ENCODE measurements around the gene ATP5MC3.

ATP5MC3 gene

DNA sequence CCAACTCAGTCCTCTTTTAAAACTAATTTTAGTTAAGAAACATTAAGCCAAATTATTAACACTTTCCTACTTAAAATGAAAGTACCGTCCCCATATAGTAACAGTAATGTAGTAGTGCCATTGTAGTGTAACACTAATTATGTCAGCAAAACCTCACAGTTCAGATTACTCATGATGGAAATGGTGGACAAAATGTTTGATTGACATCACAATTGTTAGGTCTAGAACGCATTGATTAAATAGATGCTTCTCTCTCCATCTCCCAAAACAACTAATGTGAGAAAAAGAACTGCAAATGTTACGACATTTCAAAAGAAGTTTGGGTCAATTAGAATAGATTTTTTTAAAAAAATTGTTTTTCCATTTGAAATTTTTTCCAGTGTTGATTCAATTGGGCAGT, 12.3 kb downstream of the ATP5MC3 start:
- Histone ChIP-seq H3K9me3 (replicated peaks in 1 of 2; ENCODE audit: control insufficient read depth in 2 of 2, insufficient read depth in 1 of 2, low read depth in 1 of 2, low read length in 2 of 2) (peaks cover 0 to 8% of the 10 kb centered on the region in 2 donors), H3K9ac (ENCODE audit: low read depth, low read length, poor library complexity) (no peak overlapping the region), H4K8ac (ENCODE audit: low read depth, low read length) (no peak overlapping the region), H3K4me2 (ENCODE audit: insufficient read depth, low read length, poor library complexity, severe bottlenecking) (no peak overlapping the region), H2BK15ac (ENCODE audit: low read length) (no peak overlapping the region), H2BK5ac (ENCODE audit: low read length) (no peak overlapping the region), H3K4me1 (ENCODE audit: control insufficient read depth in 2 of 2, insufficient read depth in 1 of 2, low read depth in 1 of 2, low read length in 2 of 2) (peaks cover 0 to 2% of the 10 kb centered on the region in 2 donors), H2BK12ac (ENCODE audit: low read length) (no peak overlapping the region), H3K4me3 (ENCODE audit: low read length in 2 of 2) (peak overlapping the region in 1 of 2 donors; percentile 82), H3K18ac (ENCODE audit: low read length) (no peak overlapping the region), H3K27ac (replicated peaks; ENCODE audit: low read length) (no peak overlapping the region), H3K23ac (ENCODE audit: low read depth, low read length, poor library complexity) (no peak overlapping the region), H3K14ac (ENCODE audit: low read length) (no peak overlapping the region), H3K4ac (ENCODE audit: low read length) (no peak overlapping the region), H2AK5ac (ENCODE audit: low read depth, low read length) (no peak overlapping the region), H3K79me1 (ENCODE audit: low read depth, low read length) (peaks cover 5% of the 10 kb centered on the region), H2AFZ (ENCODE audit: low read length) (no peak overlapping the region), H4K91ac (ENCODE audit: low read depth, low read length, poor library complexity) (no peak overlapping the region), H3K27me3 (ENCODE audit: control insufficient read depth in 3 of 3, insufficient read depth in 3 of 3, low read depth in 1 of 3, low read length in 3 of 3) (no peaks in the 10 kb centered on the region), H3K36me3 (replicated peaks in 1 of 2; ENCODE audit: control insufficient read depth in 2 of 2, insufficient read depth in 2 of 2, low read length in 2 of 2) (peaks cover 2 to 16% of the 10 kb centered on the region in 2 donors), H2BK120ac (ENCODE audit: low read depth, low read length) (no peak overlapping the region)
- DNase-seq (ENCODE audit: low spot score), result no peak
- WGBS, 2 donors (ENCODE audit: extremely low coverage in 2 of 2, insufficient read length in 2 of 2, insufficient replicate concordance in 1 of 2), result no CpG with 5 or more reads among the region's 3 CpGs

- no peak overlapping the region for H2AK5ac ChIP-seq (ENCODE audit: low read depth, low read length)
- peak overlapping the region; percentile 31 for H2BK12ac ChIP-seq (ENCODE audit: low read length)
- H2BK15ac ChIP-seq (ENCODE audit: low read length), result no peak overlapping the region
- peak overlapping the region; percentile 86 for H3K23ac ChIP-seq (ENCODE audit: low read depth, low read length, poor library complexity)
- no peak overlapping the region for H4K8ac ChIP-seq (ENCODE audit: low read depth, low read length)
- peaks cover 5% of the 10 kb centered on the region for H3K79me1 ChIP-seq (ENCODE audit: low read depth, low read length)
- H3K27ac ChIP-seq (replicated peaks; ENCODE audit: low read length), result peak overlapping the region; percentile 92
- H3K27me3 ChIP-seq (ENCODE audit: control insufficient read depth in 3 of 3, insufficient read depth in 3 of 3, low read depth in 1 of 3, low read length in 3 of 3), result no peaks in the 10 kb centered on the region
- no peak for DNase-seq (ENCODE audit: low spot score)
- H3K4me1 ChIP-seq (ENCODE audit: control insufficient read depth in 2 of 2, insufficient read depth in 1 of 2, low read depth in 1 of 2, low read length in 2 of 2), result peaks cover 0 to 2% of the 10 kb centered on the region in 2 donors
- no CpG with 5 or more reads among the region's 11 CpGs for WGBS, 2 donors (ENCODE audit: extremely low coverage in 2 of 2, insufficient read length in 2 of 2, insufficient replicate concordance in 1 of 2)
- peak overlapping the region; percentile 93 for H2AFZ ChIP-seq (ENCODE audit: low read length)
- no peak overlapping the region for H3K4ac ChIP-seq (ENCODE audit: low read length)
- H2BK120ac ChIP-seq (ENCODE audit: low read depth, low read length), result no peak overlapping the region
- peaks cover 2 to 21% of the 10 kb centered on the region in 2 donors for H3K36me3 ChIP-seq (replicated peaks in 1 of 2; ENCODE audit: control insufficient read depth in 2 of 2, insufficient read depth in 2 of 2, low read length in 2 of 2)
- peak overlapping the region; percentile 37 for H3K4me2 ChIP-seq (ENCODE audit: insufficient read depth, low read length, poor library complexity, severe bottlenecking)
- peak overlapping the region; percentile 82 for H3K4me3 ChIP-seq (ENCODE audit: low read length in 2 of 2)
- H4K91ac ChIP-seq (ENCODE audit: low read depth, low read length, poor library complexity), result no peak overlapping the region
- peak overlapping the region; percentile 84 for H3K9ac ChIP-seq (ENCODE audit: low read depth, low read length, poor library complexity)
- peaks cover 0 to 12% of the 10 kb centered on the region in 2 donors for H3K9me3 ChIP-seq (replicated peaks in 1 of 2; ENCODE audit: control insufficient read depth in 2 of 2, insufficient read depth in 1 of 2, low read depth in 1 of 2, low read length in 2 of 2)
- H3K14ac ChIP-seq (ENCODE audit: low read length), result no peak overlapping the region
- H3K18ac ChIP-seq (ENCODE audit: low read length), result peak overlapping the region; percentile 98
- no peak overlapping the region for H2BK5ac ChIP-seq (ENCODE audit: low read length)
Measured at GRCh38 chr2:175168564-175168945, 13.0 kb downstream of the ATP5MC3 start.

DNA sequence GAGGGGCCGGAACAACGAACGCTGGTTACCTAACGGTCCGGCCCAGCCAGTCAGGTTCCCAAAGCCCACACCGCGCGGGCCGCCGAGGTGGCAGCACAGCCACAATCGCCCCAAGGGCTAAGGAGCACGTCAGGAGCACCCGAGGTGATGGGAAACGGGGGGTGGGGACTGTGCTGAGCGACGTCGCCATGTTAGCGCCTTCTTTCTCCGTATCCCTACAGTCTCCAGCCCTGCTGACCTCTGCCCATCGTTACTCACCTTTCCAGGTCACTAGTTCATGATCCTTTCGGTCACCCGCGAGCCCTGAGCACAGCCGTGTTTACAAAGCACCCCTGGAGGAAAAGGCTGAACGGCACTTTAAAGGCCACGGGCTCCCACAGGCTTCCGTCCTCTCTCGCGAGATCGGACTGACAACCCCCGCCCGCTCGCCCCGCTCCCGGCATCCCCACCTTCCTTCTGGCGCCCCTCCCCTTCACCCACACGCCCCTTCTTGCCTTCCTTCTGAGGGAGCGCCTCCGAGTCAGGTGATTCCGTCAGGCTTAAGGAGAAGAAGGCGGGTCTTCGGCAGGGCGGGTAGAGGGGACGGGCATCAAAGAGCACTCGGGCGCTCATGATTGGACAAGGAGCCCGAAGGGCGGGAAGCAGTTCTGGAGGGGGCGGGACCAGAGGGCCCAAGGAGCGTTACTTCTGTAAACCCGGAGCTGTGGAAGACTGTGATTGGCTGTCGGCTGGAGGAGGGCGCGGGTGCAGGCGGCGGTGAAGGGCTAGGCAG, 13.5 kb downstream of the ATP5MC3 start, which contains the start of gene ATF2:
Gene ATF2, minus strand, starts transcription at position 412 of the 772 bp plus-strand sequence. CDS start 31,760 bp downstream, outside the sequence.
- Histone ChIP-seq H3K4me1 (ENCODE audit: control insufficient read depth in 2 of 2, insufficient read depth in 1 of 2, low read depth in 1 of 2, low read length in 2 of 2) (peaks cover 0 to 2% of the 10 kb centered on the region in 2 donors), H3K4ac (ENCODE audit: low read length) (peak within 1 kb of the TSS; percentile 99), H2BK15ac (ENCODE audit: low read length) (peak within 1 kb of the TSS; percentile 91), H2BK120ac (ENCODE audit: low read depth, low read length) (peak within 1 kb of the TSS; percentile 93), H2BK5ac (ENCODE audit: low read length) (peak within 1 kb of the TSS; percentile 99), H3K27ac (replicated peaks; ENCODE audit: low read length) (peak within 1 kb of the TSS; percentile 98), H2BK12ac (ENCODE audit: low read length) (peak within 1 kb of the TSS; percentile 31), H3K27me3 (ENCODE audit: control insufficient read depth in 3 of 3, insufficient read depth in 3 of 3, low read depth in 1 of 3, low read length in 3 of 3) (no peaks in the 10 kb centered on the region), H3K9ac (ENCODE audit: low read depth, low read length, poor library complexity) (peak within 1 kb of the TSS; percentile 99), H4K91ac (ENCODE audit: low read depth, low read length, poor library complexity) (peak within 1 kb of the TSS; percentile 56), H3K36me3 (replicated peaks in 1 of 2; ENCODE audit: control insufficient read depth in 2 of 2, insufficient read depth in 2 of 2, low read length in 2 of 2) (peaks cover 2 to 24% of the 10 kb centered on the region in 2 donors), H3K18ac (ENCODE audit: low read length) (peak within 1 kb of the TSS; percentile 98), H3K4me2 (ENCODE audit: insufficient read depth, low read length, poor library complexity, severe bottlenecking) (peak within 1 kb of the TSS; percentile 46), H3K4me3 (ENCODE audit: low read length in 2 of 2) (peak within 1 kb of the TSS; percentile 82 to 100), H3K79me1 (ENCODE audit: low read depth, low read length) (peaks cover 5% of the 10 kb centered on the region), H2AK5ac (ENCODE audit: low read depth, low read length) (peak within 1 kb of the TSS; percentile 97), H4K8ac (ENCODE audit: low read depth, low read length) (peak within 1 kb of the TSS; percentile 52), H2AFZ (ENCODE audit: low read length) (peak within 1 kb of the TSS; percentile 93), H3K23ac (ENCODE audit: low read depth, low read length, poor library complexity) (peak within 1 kb of the TSS; percentile 86), H3K14ac (ENCODE audit: low read length) (peak within 1 kb of the TSS; percentile 73), H3K9me3 (replicated peaks in 1 of 2; ENCODE audit: control insufficient read depth in 2 of 2, insufficient read depth in 1 of 2, low read depth in 1 of 2, low read length in 2 of 2) (peaks cover 0 to 12% of the 10 kb centered on the region in 2 donors)
- peak; percentile 99 for DNase-seq (ENCODE audit: low spot score)
- no CpG with 5 or more reads among the region's 56 CpGs for WGBS, 2 donors (ENCODE audit: extremely low coverage in 2 of 2, insufficient read length in 2 of 2, insufficient replicate concordance in 1 of 2)

DNA sequence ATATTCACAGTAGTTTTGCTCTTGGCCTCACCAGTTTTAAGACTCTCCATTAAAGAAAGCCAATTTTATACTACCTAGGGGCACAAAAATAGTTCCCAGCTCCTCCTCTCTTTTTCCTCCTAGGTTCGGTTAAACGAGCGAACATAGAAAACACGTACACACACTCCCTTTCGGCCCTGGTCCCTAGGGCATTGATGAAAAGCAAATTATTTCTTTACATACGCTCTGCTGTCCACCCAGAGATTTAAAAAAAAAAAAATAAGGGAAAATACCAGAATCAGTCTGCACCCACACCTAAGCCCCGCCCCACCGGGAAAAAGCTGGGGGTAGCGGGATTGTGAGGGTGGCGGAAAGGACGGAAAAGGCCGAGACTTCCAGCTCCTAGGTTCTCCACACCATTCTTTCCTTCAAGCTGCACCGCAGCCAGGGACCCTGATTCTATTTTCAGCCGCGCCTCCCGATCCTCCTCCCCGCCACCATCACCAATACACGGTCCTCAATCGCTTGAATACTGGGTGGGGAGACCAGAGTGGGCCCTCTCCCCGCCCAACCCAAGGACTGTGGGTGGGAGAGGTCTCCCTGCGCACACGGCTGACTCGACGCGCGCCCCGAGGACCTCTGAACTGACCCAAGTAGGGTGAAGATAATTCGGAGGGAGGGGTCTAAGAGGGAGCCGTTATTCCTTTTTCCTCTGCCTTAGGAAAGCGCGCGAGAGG, 14.3 kb downstream of the ATP5MC3 start:
- Histone ChIP-seq H3K14ac (ENCODE audit: low read length) (peak overlapping the region; percentile 73), H3K4me1 (ENCODE audit: control insufficient read depth in 2 of 2, insufficient read depth in 1 of 2, low read depth in 1 of 2, low read length in 2 of 2) (peaks cover 0 to 2% of the 10 kb centered on the region in 2 donors), H3K18ac (ENCODE audit: low read length) (peak overlapping the region; percentile 96), H3K4ac (ENCODE audit: low read length) (peak overlapping the region; percentile 99), H2BK15ac (ENCODE audit: low read length) (peak overlapping the region; percentile 91), H3K4me3 (ENCODE audit: low read length in 2 of 2) (peak overlapping the region; percentile 82 to 100), H3K9ac (ENCODE audit: low read depth, low read length, poor library complexity) (peak overlapping the region; percentile 99), H2AFZ (ENCODE audit: low read length) (peak overlapping the region; percentile 82), H3K27me3 (ENCODE audit: control insufficient read depth in 3 of 3, insufficient read depth in 3 of 3, low read depth in 1 of 3, low read length in 3 of 3) (no peaks in the 10 kb centered on the region), H3K23ac (ENCODE audit: low read depth, low read length, poor library complexity) (peak overlapping the region; percentile 86), H2BK5ac (ENCODE audit: low read length) (peak overlapping the region; percentile 99), H2BK12ac (ENCODE audit: low read length) (no peak overlapping the region), H3K9me3 (replicated peaks in 1 of 2; ENCODE audit: control insufficient read depth in 2 of 2, insufficient read depth in 1 of 2, low read depth in 1 of 2, low read length in 2 of 2) (peaks cover 0 to 12% of the 10 kb centered on the region in 2 donors), H3K36me3 (replicated peaks in 1 of 2; ENCODE audit: control insufficient read depth in 2 of 2, insufficient read depth in 2 of 2, low read length in 2 of 2) (peaks cover 2 to 24% of the 10 kb centered on the region in 2 donors), H2BK120ac (ENCODE audit: low read depth, low read length) (peak overlapping the region; percentile 93), H2AK5ac (ENCODE audit: low read depth, low read length) (peak overlapping the region; percentile 97), H4K8ac (ENCODE audit: low read depth, low read length) (peak overlapping the region; percentile 52), H3K27ac (replicated peaks; ENCODE audit: low read length) (peak overlapping the region; percentile 98), H3K4me2 (ENCODE audit: insufficient read depth, low read length, poor library complexity, severe bottlenecking) (peak overlapping the region; percentile 46), H3K79me1 (ENCODE audit: low read depth, low read length) (peaks cover 5% of the 10 kb centered on the region), H4K91ac (ENCODE audit: low read depth, low read length, poor library complexity) (peak overlapping the region; percentile 56)
- no CpG with 5 or more reads among the region's 32 CpGs for WGBS, 2 donors (ENCODE audit: extremely low coverage in 2 of 2, insufficient read length in 2 of 2, insufficient replicate concordance in 1 of 2)
- DNase-seq (ENCODE audit: low spot score), result no peak
